Measurements from ENCODE around the gene DPH3.

GRCh38 chr3:16243706-16244490 is 20.8 kb downstream of the DPH3 start:
- TF ChIP-seq TAF1 (IDR thresholded peaks at IDR 0.05; ENCODE audit: low read depth, low read length) (no peak), CTCF (IDR thresholded peaks at IDR 0.05; ENCODE audit: control extremely low read depth in 1 of 3, insufficient read depth in 1 of 3, low read depth in 1 of 3, low read length in 3 of 3) (no peak), JUND (IDR thresholded peaks at IDR 0.05; ENCODE audit: low read length) (no peak), NRF1 (IDR thresholded peaks at IDR 0.05; ENCODE audit: low read depth, low read length) (no peak), BRCA1 (IDR thresholded peaks at IDR 0.05; ENCODE audit: low read depth, low read length) (no peak), ZNF274 (IDR thresholded peaks at IDR 0.05; ENCODE audit: borderline replicate concordance, extremely low read depth, low read length) (no peak), POLR2AphosphoS5 (IDR thresholded peaks at IDR 0.05; ENCODE audit: low read depth, low read length) (no peak), POLR2A (IDR thresholded peaks at IDR 0.05; ENCODE audit: control extremely low read depth in 1 of 2, low read depth in 2 of 2, low read length in 2 of 2) (no peak), CEBPB (IDR thresholded peaks at IDR 0.05; ENCODE audit: low read depth, low read length) (no peak)
